Liver (tissue), 3 donors: Measurements from ENCODE around the gene NNMT.

Experiments
- ATF3 ChIP-seq: IDR thresholded peaks from 2 replicates; pipeline ENCODE4 v1.6.1; 2016; ENCODE audit warnings: antibody characterized with exemption
- CTCF ChIP-seq: fragments of 150-350 bp; IDR thresholded peaks from 2 replicates; pipeline ENCODE4 v1.5.1; 2017; ENCODE audit warnings: improper control_type of control experiment, low read depth, low read length; ENCODE audit not compliant: missing input control
- EGR1 ChIP-seq, 2 donors: IDR thresholded peaks; 2 replicates each; pipeline ENCODE4 v1.6.1; 2016 to 2018; ENCODE audit warnings: antibody characterized with exemption in 2 of 2, low read depth in 2 of 2
- RAD21 ChIP-seq, 2 donors: IDR thresholded peaks; 2 replicates each; pipeline ENCODE4 v1.6.1; 2016; ENCODE audit warnings: antibody characterized with exemption in 2 of 2, mild to moderate bottlenecking in 2 of 2
- RXRA ChIP-seq, 2 donors: IDR thresholded peaks; 2 replicates each; pipeline ENCODE4 v1.6.1; 2017 to 2018; ENCODE audit warnings: antibody characterized with exemption in 2 of 2, mild to moderate bottlenecking in 1 of 2
- ZBTB33 ChIP-seq: IDR thresholded peaks from 2 replicates; pipeline ENCODE4 v1.6.1; 2016; ENCODE audit warnings: antibody characterized with exemption
- donor health status: healthy.
- donor health status: healthy.

- no peak for TF ChIP-seq CTCF
- no peak for TF ChIP-seq EGR1 (IDR thresholded peaks at IDR 0.05; ENCODE audit: low read depth in 2 of 2)
- TF ChIP-seq ATF3: no peak
- TF ChIP-seq RXRA (IDR thresholded peaks at IDR 0.05): no peak
- TF ChIP-seq RAD21 (IDR thresholded peaks at IDR 0.05): no peak
- TF ChIP-seq ZBTB33: no peak
Measured at GRCh38 chr11:114319716-114320328, 23.6 kb downstream of the NNMT start.
